ENCODE data around the gene BBOX1. TPM values are rescaled to one million over a fixed set of nuclear protein-coding genes. Genes with fewer than 3 reads are reported as not detected.

The BBOX1 gene
- total and polyA plus RNA-seq, 2 donors (not counting 3 experiments of a cell fraction or from before 2014, with no cell fraction given): not detected

- Histone ChIP-seq H3K9me3 (replicated peaks; ENCODE audit: control insufficient read depth, insufficient read depth, low read length) (no peaks in the 10 kb centered on the region), H2AFZ (ENCODE audit: low read depth, low read length) (no peak overlapping the region), H3K4me2 (ENCODE audit: insufficient read depth, low read length) (no peak overlapping the region), H3K79me2 (ENCODE audit: control insufficient read depth, insufficient read depth, low read length) (no peaks in the 10 kb centered on the region), H3K27me3 (ENCODE audit: control insufficient read depth in 2 of 2, insufficient read depth in 2 of 2, low read length in 2 of 2) (no peaks in the 10 kb centered on the region), H3K9me1 (replicated peaks; ENCODE audit: control insufficient read depth, extremely low read depth, insufficient read depth, low read length) (no peaks in the 10 kb centered on the region), H3K4me3 (replicated peaks in 1 of 3; ENCODE audit: insufficient read depth in 1 of 3, low read depth in 1 of 3, low read length in 3 of 3) (no peak overlapping the region), H3K4me1 (ENCODE audit: control insufficient read depth, extremely low read depth, insufficient read depth, low read length) (no peaks in the 10 kb centered on the region), H4K20me1 (replicated peaks; ENCODE audit: control insufficient read depth, extremely low read depth, insufficient read depth, low read length) (no peaks in the 10 kb centered on the region), H3K36me3 (ENCODE audit: control insufficient read depth in 2 of 2, extremely low read depth in 1 of 2, insufficient read depth in 2 of 2, low read length in 2 of 2) (no peaks in the 10 kb centered on the region), H3K27ac (ENCODE audit: insufficient read depth, low read depth, low read length) (no peak overlapping the region), H3K9ac (replicated peaks; ENCODE audit: extremely low read depth, insufficient read depth, low read length) (no peak overlapping the region)
- dilution Hi-C loops (cut with MboI; ENCODE audit: extremely low pct_ligation_motif_present, low sequenced_read_pairs) (no loop called here), intact Hi-C loops (cut with micrococcal nuclease) (no loop called here)
- no peak for FAIRE-seq
- POLR2A ChIA-PET: no interaction called here
- TF ChIP-seq JUN (IDR thresholded peaks at IDR 0.05; ENCODE audit: borderline replicate concordance, insufficient read depth, insufficient read length, low read depth): no peak
- no peak for TF ChIP-seq FOS (IDR thresholded peaks at IDR 0.05; ENCODE audit: borderline replicate concordance, insufficient read depth, low read length)
- no peak for TF ChIP-seq POLR2AphosphoS5 (IDR thresholded peaks at IDR 0.05; ENCODE audit: insufficient read depth, low read depth, low read length)
- no peak for TF ChIP-seq MYC (IDR thresholded peaks at IDR 0.05; ENCODE audit: low read depth, low read length)
- TF ChIP-seq GATA2 (IDR thresholded peaks at IDR 0.05; ENCODE audit: insufficient read depth, insufficient read length, low read depth, low read length): no peak
- no peak for TF ChIP-seq EZH2 (IDR thresholded peaks at IDR 0.05; ENCODE audit: borderline replicate concordance, low read depth, low read length, severe bottlenecking)
- TF ChIP-seq CTCF (IDR thresholded peaks at IDR 0.05; ENCODE audit: extremely low read depth in 1 of 2, insufficient read depth in 1 of 2, low read depth in 1 of 2, low read length in 2 of 2): no peak
- no peak for TF ChIP-seq POLR2A (IDR thresholded peaks at IDR 0.05; ENCODE audit: low read depth, low read length)
- TF ChIP-seq MAX (IDR thresholded peaks at IDR 0.05; ENCODE audit: insufficient read depth, insufficient read length): no peak
- no TSS peak for BruUV-seq (replicated peaks)
- CTCF ChIA-PET: interaction anchor here (0.7 kb wide), 1 partner anchor 802 kb away, joined by 3 read pairs; no protein-coding TSS in a partner anchor
- no peak for DNase-seq (ENCODE audit: low read depth, low spot score)
Observed at GRCh38 chr11:27085605-27086004, 45.0 kb downstream of the BBOX1 start.
